GM18909 (cell line): ENCODE data around the gene RUNX2.
"Not testable (repeated sequence)": the region's sequence is repeated elsewhere in the genome, so short reads cannot be mapped to it uniquely, and the experiment has no call there.

Source experiments
- ATAC-seq: cut with Tn5 transposase; IDR thresholded peaks from one replicate; pipeline ENCODE4 v1.9.1; 2021; ENCODE audit warnings: mild to moderate bottlenecking; ENCODE audit not compliant: unreplicated experiment, poor library complexity

RUNX2 gene

DNA sequence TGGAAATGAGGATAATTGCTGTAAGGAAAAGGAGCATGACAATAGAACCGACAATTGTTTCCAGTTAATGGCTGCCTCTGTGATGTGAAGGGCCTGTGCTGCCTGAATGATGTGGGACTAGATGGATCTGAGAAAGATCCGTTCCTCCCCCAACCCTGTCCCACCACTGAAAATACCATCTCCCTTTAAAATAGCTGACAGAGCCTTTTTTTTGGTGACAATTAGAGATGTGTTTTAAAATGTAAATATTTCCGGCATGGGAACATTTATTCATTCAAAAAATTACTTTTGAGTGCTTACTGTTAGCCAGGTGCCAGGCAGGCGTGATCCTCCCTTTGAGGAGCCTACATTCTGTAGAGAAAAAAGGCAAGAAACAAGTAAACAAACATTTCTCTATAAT is 122.0 kb downstream of the RUNX2 start:
- no peak for ATAC-seq

DNA sequence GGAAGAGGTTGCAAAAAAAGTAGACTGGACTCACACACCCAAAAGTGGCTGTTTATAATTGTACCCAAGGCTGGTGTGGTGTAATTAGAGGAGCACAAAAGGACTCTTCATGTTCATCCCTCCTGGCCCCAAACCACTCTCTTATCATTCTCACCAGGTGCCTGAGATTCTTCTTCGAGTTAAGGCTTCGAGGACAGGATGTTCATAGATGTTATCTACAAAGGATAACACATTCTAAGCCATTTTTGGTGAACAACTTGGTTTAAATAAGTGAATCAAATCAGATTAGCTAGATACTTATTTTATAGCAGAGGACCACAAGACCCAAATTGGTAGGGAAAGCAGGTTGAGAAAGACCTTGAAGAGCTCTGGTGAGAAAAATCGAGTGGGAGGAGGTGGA is 122.7 kb downstream of the RUNX2 start:
- ATAC-seq = no peak

DNA sequence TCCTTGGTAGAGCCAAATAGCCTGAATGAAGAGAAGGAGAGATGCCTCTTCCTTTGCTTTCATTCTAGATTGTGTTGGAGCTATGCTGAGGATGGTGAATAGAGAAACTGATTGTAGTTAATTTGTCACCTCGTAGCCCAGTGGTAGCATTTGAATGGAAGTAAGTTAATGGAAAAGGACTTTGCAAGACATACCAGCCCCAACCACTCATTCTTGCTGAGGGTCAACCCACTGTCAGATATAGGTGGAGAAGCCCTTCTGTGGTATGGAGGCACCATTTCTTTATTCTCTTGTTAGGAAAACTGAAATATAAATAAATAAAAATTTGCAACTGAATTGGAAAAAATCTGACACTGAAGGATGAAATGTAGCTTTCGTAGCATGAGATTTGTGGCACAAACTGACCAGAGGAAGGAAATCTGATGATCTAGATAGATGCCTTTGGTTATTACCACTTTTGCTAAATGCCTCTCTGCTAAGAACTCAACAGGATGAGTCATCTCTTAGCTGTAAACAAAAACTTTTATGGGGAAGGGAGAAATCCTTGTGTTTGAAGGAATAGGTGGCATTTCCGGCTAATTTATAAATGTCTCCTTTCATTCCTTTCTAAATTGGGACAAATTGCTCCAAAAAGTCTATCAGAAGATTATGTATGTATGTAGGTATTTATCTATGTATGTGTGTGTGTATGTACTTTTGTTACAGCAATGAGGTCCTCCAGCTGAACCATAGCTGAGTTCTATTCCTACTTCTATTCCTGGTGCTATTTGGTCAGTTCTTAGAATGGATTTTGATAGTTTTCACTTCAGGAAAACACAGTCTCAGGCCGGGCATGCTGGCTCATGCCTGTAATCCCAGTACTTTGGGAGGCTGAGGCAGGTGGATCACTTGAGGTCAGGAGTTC is 126.1 kb downstream of the RUNX2 start:
- no peak for ATAC-seq

DNA sequence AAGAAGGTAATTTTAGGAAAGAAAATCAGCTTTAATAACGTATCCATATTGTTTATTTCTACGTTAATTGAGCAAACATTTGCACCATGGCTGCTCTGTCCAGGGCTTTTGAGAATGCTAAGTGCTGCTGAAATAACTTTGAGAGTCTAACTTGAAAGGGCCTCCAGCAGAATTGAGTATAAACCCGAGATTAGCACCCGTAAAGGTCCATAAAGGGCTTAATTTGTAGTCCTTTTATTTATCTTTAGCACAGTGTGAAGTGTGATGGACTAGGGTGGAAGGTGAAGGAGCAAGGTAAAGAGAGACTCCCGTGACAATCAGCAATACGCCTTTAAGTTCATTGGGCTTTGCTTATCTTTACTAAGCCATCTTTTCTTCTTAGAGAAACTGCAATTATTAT is 127.3 kb downstream of the RUNX2 start:
- no peak for ATAC-seq

DNA sequence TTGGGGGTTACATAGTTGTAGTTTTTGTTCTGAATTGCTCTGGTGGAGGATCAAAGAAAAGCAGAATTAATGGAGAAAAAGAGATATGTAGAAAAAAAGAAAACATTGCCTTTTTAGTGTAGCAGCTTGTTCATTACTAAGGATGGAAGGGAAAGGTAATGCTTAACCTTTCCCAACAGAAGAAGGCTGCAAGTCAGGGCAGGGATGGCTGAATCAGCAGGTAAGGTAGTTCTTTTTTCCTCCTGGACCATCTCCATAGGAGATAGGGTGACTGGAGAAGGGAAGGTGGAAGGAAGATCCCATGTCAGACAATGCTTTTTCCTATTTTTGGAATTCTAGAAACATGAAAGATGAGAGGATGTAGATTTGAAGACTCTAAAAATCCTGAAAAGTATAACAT is 129.0 kb downstream of the RUNX2 start:
- ATAC-seq = no peak

DNA sequence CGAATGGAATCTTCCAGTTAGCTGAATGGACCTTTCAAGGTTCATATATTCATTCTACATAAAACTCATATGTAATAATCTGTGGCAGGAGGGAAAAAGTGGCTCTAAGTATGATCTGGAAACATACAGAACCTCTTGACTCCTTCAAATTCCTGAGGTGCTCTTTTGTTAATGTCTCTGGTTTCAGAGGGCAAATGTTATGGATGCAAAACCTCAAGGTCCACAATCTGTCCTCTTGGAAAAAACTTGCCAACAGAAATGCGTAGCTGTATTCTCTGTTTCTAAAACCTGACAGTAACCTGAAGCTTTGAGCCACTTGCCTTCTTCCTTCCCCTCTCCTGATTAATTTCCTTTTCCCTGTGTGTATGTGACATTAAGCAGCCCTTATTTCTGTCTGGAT is 130.5 kb downstream of the RUNX2 start:
- no peak for ATAC-seq

DNA sequence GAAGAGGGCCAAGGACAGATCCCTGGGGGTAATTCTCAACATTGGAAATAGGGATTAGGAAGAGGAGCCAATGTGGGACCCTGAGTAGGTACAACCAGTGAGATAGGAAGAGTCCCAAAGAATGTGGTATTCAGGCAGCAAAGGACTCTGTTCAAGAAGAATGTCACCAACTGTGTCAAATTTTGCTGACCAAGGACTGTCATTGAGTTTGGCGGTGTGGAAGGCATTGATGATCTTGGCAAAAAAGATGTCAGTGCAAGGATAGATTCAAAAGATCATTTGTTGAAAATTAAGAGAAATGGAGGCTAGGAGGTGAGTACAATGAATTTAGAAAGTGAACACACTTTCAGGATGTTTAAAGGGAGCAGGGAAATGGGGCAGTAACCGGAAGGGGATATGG is 132.0 kb downstream of the RUNX2 start:
- ATAC-seq = no peak

DNA sequence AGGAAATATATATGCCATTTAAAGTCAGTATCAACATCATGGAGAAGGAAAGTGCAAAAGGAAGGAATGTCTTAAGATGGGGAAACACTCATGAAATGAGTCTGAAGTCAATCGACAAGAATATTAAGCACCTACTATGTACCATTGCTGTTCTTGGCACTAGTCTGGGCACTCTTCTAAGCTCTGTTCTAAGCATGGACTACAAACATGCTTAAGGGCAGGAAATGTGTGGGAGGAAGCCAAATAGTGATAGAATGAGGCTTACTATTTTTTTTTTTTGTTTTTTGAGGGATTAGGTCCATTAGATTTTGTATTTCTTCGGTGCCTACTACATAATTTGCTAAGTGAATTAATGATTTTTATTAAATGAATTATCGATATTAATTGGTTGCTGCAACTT is 133.4 kb downstream of the RUNX2 start:
- ATAC-seq = no peak

DNA sequence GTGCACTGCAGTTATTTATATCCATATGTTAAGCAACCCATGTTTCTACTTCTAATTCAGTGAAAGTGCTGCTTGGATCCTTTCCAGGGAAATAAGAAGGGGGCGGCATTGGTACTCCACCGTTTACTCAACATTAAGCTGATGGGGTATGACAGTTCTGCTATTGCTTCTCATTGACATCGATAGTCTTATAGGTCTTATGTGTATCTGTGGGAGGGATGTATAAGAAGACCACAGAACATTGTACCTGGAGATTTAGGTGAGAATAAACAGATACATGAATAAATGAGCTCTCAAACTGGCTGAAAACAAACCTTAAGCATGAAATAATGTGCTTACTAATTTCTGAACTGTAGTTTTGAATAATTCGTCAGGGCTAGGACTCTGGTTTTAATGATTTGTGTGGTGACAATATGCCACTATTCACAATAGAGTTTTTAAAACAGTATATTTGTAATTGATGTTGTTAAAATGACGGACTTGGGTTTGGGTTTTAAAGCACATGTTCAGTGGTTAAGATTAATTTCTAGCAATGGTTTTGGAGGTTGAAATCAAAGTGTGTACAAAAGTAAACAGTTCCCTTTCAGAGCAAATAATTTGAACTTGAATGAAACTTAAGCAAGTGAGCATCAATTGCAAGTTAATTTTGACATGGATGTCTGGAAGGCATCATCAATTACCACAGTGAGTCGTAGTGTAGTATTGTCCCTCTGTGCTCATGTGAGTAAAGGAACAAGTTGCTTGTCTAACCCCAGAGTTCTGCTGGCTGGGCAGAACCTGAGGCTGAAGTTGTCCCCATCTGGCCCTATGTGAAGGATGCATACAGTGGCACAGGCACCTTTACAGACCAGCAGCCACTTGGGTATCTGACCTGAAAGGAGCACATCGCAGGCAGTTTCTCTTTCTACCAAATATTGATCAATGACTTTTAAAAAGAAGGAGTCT is 134.3 kb downstream of the RUNX2 start:
- ATAC-seq = no peak

DNA sequence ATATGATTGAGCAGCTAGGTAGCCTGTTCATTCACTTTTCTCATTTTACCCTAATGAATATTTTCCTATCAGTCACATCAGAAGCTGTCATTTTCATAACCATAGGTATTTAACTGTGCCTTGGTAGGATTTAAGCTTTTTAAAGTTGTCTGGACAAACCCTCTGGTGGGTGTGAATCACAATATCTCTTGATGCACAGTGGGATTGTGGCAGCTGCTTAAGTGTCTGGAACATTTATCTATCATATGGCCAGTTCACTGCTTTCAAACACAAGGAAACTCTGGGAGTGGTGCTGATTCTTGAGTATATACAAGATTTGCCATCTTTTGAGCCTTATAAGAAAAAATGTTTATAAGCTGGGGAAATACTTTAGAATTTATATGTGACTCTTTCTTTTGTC is 136.6 kb downstream of the RUNX2 start:
- no peak for ATAC-seq

DNA sequence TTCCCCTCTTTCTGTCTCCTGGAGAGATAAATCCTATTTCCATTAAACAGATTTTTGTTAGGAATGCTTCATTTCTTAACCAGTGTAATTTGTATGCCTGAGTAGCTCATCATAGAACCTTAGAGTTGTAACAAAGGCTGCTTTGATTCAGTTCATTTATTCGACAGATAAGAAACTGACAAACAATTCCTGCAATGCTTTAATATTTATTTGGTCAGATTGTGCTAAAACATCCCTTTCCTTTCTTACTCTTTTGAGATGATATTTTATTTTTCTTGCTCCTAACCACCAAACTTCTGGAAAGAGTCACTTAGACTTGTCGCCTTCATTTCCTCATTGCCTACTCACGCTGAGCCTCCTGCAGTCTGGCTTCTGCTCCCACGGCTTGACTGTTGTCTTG is 138.6 kb downstream of the RUNX2 start:
- ATAC-seq = no peak

DNA sequence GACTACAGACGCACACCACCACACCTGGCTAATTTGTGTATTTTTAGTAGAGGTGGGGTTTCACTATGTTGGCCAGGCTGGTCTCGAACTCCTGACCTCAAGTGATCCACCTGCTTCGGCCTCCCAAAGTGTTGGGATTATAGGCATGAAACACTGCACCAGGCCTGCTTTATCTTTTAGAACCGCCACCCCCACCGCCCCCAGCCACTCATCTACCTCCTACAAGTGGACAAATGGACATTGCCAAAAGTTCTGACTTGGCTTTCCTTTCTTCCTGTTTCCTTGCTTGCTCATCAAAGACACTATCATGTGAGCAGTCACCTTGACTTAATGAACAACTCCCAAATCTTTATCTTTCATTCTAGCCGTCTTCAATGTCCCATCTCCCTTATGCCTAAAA is 139.3 kb downstream of the RUNX2 start:
- not testable (repeated sequence) for ATAC-seq

DNA sequence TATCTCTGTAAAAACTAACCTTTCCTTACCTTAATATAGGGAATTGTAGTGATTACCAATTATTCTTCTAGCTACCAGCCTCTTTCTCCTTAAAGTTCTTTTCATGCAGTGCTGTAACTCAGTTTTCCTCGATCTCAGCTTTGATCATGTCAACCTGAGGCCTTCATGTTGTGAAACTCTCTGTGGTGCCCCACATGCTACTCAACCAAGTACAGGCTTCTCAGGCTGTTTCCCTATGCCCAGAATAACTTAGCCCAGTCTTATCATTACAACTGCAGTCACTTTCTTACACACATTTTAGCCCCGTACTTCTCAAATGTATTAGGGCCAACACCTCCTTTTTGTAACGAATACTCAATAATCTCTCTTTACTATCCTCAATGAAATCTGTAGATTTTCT is 139.7 kb downstream of the RUNX2 start:
- ATAC-seq = no peak

DNA sequence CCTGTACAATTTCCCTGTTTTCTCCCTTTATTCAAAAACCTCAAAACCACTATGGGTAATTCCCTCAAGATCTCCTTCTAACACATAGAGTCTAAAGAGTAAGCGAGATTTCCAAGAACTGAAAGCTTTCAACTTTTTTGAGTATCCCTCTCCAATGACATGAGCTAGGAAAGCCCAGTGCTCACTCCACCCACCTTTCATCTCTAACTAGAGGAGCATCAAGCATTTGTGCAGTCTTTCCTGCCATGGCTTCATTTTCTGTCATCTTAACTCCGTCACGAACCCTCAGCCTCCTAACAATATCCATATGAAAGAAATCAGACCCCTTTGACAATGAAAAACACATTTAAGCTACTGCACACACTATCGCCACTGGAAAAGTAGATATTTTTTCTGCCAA is 141.5 kb downstream of the RUNX2 start:
- no peak for ATAC-seq

DNA sequence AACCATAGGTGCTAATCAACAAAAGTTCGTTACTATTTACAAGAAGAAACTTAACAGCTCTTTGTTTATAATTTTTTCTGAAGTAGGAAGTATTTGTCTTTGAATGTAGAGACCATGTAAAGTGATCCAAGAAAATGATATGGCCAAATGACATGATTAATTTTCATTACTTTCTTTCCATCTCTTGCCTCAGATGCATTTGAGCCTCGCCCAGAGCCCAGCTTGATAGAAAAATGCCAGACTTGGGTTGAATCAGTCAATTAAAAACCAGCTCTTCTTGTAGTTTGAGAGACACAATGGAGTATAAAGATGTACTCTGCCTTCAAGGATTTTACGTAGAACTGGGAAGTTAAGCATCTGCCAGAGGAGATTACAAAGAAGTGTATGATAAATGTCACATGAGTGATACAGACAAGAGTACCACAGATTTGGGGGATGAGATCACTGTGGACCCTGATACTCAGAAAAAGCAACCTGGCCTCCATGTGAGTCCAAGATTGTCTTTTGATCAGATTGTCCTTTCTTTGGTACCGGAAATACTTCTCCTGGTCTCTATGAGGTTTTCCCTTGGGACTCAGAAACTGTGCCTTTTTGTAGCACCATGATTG is 142.1 kb downstream of the RUNX2 start:
- ATAC-seq = no peak

DNA sequence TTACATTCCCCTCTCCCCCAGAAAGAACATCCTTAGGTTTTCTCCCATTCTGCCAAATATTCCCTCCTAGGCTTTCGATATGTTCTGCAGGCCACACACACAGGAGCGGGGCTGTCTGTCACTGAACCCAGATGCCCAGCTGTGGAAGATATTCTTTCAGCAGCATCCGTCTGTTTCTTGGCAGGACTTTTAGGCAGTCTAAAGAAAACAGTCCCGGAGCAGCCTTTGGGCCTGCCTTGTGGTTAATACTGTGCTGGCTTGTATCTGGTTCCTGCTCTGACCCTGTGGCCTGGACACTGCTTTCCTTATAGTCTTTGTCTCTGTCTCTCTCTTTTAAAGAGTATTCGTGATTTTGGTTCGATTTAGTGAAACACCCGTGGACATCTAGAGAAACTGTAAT is 144.3 kb downstream of the RUNX2 start:
- ATAC-seq = no peak

DNA sequence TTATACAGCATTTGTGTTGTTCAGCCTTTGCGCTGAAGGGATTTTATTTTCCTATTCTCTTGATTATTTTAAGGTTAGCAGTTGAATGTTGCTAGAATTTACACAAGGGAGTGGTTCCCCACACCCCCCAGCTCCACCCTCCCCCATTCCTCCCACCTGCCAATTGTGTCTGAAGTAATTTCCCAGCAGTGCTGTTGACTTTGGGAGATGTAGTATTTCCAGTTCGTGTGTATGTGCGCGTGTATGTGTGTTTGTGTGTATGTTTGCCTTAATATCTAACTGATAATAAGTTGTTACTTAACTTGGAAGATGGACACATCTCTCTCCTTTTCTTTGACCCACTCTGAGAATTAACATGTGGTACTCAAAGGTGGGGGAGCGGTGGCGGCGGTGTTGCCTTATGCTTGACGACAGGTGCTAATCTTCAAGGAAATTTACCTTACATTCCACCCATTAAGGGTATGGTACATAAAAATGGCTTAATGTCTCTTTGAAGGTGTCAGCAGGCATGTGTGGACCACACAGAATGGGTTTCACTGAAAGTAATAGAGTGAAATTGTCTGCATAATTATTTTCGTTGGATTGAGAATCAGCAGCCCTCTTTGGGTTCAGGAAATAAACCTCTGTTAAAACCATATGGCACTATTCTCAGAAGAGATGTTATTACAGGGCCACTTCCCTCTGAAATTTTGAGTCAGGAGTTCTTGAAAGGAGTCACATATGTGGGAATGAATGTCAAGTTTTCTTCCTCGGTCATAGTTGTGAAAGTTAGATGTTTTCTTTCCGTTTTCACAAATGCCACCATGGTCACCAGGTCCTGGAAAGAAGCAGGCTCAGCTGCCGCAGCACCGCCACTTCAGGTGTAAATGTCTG is 145.2 kb downstream of the RUNX2 start:
- no peak for ATAC-seq

DNA sequence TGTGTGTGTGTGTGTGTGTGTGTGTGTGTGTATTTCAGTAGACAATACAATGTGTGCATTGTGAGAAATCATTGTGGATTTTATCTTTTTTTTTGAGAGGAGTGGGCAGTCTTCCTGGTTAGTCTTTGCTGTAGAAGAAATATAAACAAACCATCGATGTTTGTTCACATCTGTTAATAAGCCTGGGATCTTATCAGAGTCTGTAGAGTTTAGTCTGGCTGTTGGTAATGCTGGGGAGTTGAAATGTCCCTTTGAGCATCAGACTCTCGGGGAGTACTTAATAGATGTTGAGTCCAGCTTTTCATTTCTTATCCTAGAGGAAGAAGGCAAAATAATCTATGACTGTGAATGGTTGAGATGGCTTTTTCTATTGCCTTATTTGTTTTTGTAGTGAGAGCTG is 146.2 kb downstream of the RUNX2 start:
- ATAC-seq = no peak

DNA sequence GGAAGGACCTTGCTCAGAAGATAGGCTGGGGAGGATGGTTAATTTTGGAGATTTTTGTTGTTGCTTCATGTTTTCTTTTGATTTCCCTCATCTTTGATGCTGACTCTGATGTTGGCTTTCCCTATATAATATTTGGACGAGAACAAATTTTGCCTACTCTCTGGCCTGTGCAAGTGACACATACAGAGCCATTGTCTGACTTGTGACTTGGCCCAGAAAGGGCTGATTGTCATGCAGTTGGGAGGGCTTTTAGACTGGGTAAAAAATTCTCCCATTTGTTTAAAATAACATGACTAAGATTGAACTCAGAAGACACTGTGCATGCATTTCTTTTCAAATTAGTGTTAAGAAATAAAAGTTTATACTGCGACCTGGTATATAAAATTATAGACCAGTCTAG is 148.2 kb downstream of the RUNX2 start:
- ATAC-seq = no peak

DNA sequence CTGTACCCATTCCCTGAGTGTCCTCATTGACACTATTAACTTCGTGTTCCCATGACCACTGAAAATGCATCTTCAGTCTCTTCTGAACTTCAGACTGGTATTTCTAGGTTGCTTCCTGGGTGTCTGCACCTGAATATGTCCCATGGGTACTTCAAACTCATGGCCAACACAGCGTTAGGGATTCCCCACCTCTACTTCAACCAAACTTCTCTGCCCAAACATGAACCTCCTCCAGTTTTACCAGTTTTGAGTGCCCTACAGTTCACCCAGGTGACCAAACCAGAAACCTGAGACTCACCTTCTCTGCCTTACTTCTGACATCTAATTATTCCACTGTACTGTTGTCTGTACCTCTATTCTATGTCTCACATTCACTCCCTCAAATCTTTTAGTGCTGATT is 149.1 kb downstream of the RUNX2 start:
- no peak for ATAC-seq
